Ovary (tissue), 3 donors: ENCODE data around the gene LDLRAD4.

Experiments used
- CTCF ChIP-seq, 3 donors: fragments of 450-650 bp in 2 of 3; fragments of 200-600 bp in 1 of 3; IDR thresholded peaks; one replicate each; pipeline versions ENCODE4 v1.5.1 to v1.8.0; 2016 to 2022; ENCODE audit warnings: antibody characterized with exemption in 3 of 3, mild to moderate bottlenecking in 1 of 3
- POLR2A ChIP-seq: fragments of 450-650 bp; IDR thresholded peaks from one replicate; pipeline ENCODE4 v1.6.1; 2017; ENCODE audit warnings: antibody characterized with exemption, mild to moderate bottlenecking, moderate library complexity
- donor health status: DM: no; HTN: no; CAD: no.

DNA sequence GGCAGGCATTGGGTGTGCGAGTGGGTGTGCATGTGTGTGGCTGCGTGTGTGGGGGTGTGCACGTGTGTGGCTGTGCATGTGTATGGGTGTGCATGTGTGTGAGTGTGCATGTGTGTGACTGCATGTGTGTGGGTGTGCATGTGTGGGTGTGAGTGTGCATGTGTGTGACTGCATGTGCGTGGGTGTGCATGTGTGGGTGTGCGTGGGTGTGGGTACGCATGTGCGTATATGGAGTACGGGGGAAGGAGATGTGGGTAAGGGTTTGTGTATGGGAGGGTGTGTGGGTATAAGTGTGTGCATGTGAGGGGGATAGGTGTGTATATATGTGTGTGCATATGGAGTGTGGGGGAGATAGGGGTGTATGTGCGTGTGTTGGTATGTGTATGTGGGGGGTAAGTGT lies 371.4 kb downstream of the LDLRAD4 start:
- no peak for TF ChIP-seq POLR2A
- TF ChIP-seq CTCF (IDR thresholded peaks at IDR 0.05): no peak
